Stomach (tissue), 9 donors: ENCODE data around the gene ZNRF4. TPM values are rescaled to one million over a fixed set of nuclear protein-coding genes. Genes with fewer than 3 reads are reported as not detected.

Experiments
- DNase-seq, 2 donors: peaks; one replicate each; pipeline versions ENCODE4 v3.0.0 to v3.0.0-alpha.2; 2013 to 2019
- H3K27ac ChIP-seq, 5 donors: fragments of 200-600 bp in 4 of 5; sonication (generic) in 4 of 5; one replicate each; pipeline ENCODE4 v1.5.1; 2013 to 2019; ENCODE audit warnings: mild to moderate bottlenecking in 1 of 5, moderate library complexity in 1 of 5
- H3K27me3 ChIP-seq, 3 donors: fragments of 200-600 bp; sonication (generic); one replicate each; pipeline ENCODE4 v1.5.1; 2017 to 2019; ENCODE audit warnings: mixed run types in 1 of 3
- H3K36me3 ChIP-seq, 4 donors: fragments of 200-600 bp; sonication (generic); 1 replicate in 3 of 4; 2 replicates in 1 of 4; pipeline ENCODE4 v1.5.1; 2016 to 2019
- H3K4me1 ChIP-seq, 4 donors: fragments of 200-600 bp; sonication (generic); one replicate each; pipeline ENCODE4 v1.5.1; 2016 to 2019
- H3K4me3 ChIP-seq, 4 donors: fragments of 200-600 bp; sonication (generic) in 3 of 4; one replicate each; pipeline ENCODE4 v1.5.1; 2016 to 2019; ENCODE audit warnings: mild to moderate bottlenecking in 1 of 4
- H3K9me3 ChIP-seq, 4 donors: fragments of 200-600 bp; sonication (generic); one replicate each; pipeline ENCODE4 v1.5.1; 2016 to 2019
- EP300 ChIP-seq: sonication (generic); formaldehyde crosslinking; IDR thresholded peaks from one replicate; pipeline ENCODE4 v1.6.1; 2017; ENCODE audit warnings: antibody characterized with exemption
- POLR2A ChIP-seq, 4 donors: fragments of 450-650 bp; IDR thresholded peaks; one replicate each; pipeline ENCODE4 v1.6.1; 2016; ENCODE audit warnings: antibody characterized with exemption in 4 of 4, control low read depth in 2 of 4, mild to moderate bottlenecking in 1 of 4, moderate library complexity in 1 of 4
- POLR2AphosphoS5 ChIP-seq, 3 donors: sonication (generic); formaldehyde crosslinking; IDR thresholded peaks; one replicate each; pipeline ENCODE4 v1.6.1; 2016; ENCODE audit warnings: antibody characterized with exemption in 3 of 3
- WGBS, 5 donors: extraction: QIAGEN DNeasy Blood & Tissue Kit in 3 of 5; methylation state at CpG; one replicate each; pipeline versions ENCODE4 v1.1.5 to v1.1.7; 2013 to 2018; 5-methylcytosine and 5-hydroxymethylcytosine counted together
- intact Hi-C: fragments of 100-400 bp; cut with DNase I; formaldehyde crosslinking; loops from one replicate; pipeline ENCODE4 v1.15.1; 2023; ENCODE audit warnings: low total_unique reads
- polyA plus RNA-seq, 3 donors: library from polyadenylated mRNA; stranded (reverse); fragments of 200-250 nt; gene quantifications; one replicate each; pipeline ENCODE4 v1.2.3, GENCODE V29; 2013
- total RNA-seq, 5 donors: library from RNA; depleted of rRNA; stranded (reverse); fragments of >200 nt; gene quantifications; one replicate each; pipeline versions ENCODE4 v1.1.0 to v1.2.3, GENCODE V29; 2014 to 2016
- TF ChIP-seq, protein P1 (sequence below), 7 experiments: fragments of 450-650 bp in 4 of 7; fragments of 200-600 bp in 3 of 7; sonication (generic) in 3 of 7; IDR thresholded peaks; one replicate each; pipeline ENCODE4 v1.5.1; 2016 to 2019; ENCODE audit warnings: antibody characterized with exemption in 7 of 7, control low read depth in 2 of 7, mild to moderate bottlenecking in 1 of 7
- donor health status: healthy with polysubstance abuse.
- donor health status: Bipolar disorder and iron deficiency.
- donor health status: healthy.

ZNRF4 gene
- total and polyA plus RNA-seq, 8 donors: not detected

DNA sequence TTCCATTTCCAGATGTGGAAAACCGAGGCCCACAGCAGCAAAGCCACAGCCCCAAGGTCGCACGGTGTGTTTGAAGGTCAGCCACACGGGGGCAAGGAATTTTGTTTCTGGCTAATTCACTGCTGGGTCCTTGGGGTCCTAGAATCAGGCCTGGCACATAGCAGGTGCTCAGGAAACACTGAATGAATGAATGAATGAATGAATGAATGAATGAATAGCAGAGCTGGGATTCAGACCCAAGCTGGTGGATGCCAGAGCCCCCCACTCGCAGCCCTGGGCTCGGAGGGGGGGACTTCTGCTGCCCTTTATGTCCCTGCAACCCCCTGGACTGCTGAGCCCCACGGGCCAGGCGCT lies 37.0 kb downstream of the ZNRF4 start:
- Histone ChIP-seq H3K27me3 (peaks cover 0 to 95% (median 67%) of the 10 kb centered on the region in 3 donors), H3K27ac (no peak overlapping the region), H3K36me3 (no peaks in the 10 kb centered on the region), H3K9me3 (no peaks in the 10 kb centered on the region), H3K4me1 (peaks cover 0 to 11% (median 3%) of the 10 kb centered on the region in 4 donors), H3K4me3 (no peak overlapping the region)
- DNase-seq: no peak
- TF ChIP-seq POLR2A (IDR thresholded peaks at IDR 0.05) (no peak), POLR2AphosphoS5 (IDR thresholded peaks at IDR 0.05) (no peak), EP300 (no peak)
- TF ChIP-seq, protein P1, sequence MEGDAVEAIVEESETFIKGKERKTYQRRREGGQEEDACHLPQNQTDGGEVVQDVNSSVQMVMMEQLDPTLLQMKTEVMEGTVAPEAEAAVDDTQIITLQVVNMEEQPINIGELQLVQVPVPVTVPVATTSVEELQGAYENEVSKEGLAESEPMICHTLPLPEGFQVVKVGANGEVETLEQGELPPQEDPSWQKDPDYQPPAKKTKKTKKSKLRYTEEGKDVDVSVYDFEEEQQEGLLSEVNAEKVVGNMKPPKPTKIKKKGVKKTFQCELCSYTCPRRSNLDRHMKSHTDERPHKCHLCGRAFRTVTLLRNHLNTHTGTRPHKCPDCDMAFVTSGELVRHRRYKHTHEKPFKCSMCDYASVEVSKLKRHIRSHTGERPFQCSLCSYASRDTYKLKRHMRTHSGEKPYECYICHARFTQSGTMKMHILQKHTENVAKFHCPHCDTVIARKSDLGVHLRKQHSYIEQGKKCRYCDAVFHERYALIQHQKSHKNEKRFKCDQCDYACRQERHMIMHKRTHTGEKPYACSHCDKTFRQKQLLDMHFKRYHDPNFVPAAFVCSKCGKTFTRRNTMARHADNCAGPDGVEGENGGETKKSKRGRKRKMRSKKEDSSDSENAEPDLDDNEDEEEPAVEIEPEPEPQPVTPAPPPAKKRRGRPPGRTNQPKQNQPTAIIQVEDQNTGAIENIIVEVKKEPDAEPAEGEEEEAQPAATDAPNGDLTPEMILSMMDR (IDR thresholded peaks at IDR 0.05): no peak
- intact Hi-C loops: no loop called here
- 42 to 64% (median 48%) methylated on average over 6 to 8 of the region's 8 CpGs for WGBS, 5 donors

DNA sequence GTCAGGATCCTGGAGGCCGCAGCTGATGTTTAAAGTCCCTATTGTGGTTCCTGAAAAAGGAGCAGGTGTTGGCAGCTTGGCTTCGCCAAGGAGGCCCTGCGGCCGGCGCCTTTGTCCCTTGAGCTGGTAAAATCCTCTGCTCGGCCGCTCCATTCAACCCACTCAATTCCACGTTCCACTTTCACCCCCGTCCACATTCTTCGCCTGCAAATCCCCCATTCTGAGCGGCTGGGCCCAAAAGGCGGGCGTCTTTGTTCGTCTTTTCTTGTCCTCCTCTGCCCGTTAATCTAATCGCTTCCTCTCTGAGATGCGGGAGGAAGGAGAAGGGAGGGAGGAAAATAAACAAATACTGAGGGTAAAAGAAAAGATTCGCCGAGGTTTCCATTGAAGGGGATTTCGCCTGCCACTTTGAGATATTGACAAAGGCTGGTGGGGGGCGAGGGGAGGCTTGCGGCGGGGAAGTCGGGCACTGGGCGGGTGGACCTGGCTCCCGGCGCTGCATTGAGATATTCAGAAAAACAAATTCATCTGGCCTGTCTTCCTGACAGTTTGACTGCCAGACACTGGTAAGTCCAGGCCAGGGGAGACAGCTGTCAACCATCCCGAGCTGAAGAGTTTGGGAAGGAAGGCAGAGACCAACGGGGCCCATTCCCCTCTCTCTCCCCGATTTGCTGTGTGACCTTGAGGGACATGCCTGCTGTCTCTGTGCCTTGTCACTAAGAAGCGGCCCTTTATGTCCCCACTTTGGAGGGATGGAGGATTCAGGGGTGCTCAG lies 37.6 kb downstream of the ZNRF4 start:
- Histone ChIP-seq H3K4me1 (peaks cover 0 to 11% (median 3%) of the 10 kb centered on the region in 4 donors), H3K27ac (no peak overlapping the region), H3K4me3 (no peak overlapping the region), H3K27me3 (peaks cover 0 to 98% (median 67%) of the 10 kb centered on the region in 3 donors), H3K36me3 (no peaks in the 10 kb centered on the region), H3K9me3 (no peaks in the 10 kb centered on the region)
- TF ChIP-seq, protein P1 (IDR thresholded peaks at IDR 0.05): no peak
- TF ChIP-seq POLR2AphosphoS5 (IDR thresholded peaks at IDR 0.05) (no peak), POLR2A (IDR thresholded peaks at IDR 0.05) (no peak), EP300 (no peak)
- 5 to 18% (median 9%) methylated on average over 31 of the region's 31 CpGs for WGBS, 5 donors
- intact Hi-C loops: no loop called here
- DNase-seq: no peak

DNA sequence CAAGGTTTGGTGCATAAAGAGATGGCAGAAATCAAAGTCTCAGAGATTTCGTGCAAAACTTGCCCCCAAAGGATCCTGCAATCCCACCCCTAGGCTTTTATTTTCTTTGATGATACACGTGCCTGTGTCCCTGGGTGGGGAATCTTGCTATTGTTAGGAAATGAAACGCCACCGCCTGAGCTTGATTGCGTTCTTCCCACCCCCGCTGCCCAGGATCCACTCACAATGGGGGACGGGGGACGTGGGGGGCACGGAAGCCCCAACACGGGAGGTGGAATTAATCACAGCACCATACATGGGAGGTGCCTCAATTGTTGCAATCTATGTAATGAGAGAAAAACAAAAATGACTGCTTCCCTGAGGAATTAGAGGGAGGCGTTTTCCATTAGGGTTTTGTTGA lies 39.6 kb downstream of the ZNRF4 start:
- intact Hi-C loops: no loop called here
- TF ChIP-seq EP300 (no peak), POLR2A (IDR thresholded peaks at IDR 0.05) (no peak), POLR2AphosphoS5 (IDR thresholded peaks at IDR 0.05) (no peak)
- TF ChIP-seq, protein P1 (IDR thresholded peaks at IDR 0.05): no peak
- Histone ChIP-seq H3K4me3 (no peak overlapping the region), H3K36me3 (no peaks in the 10 kb centered on the region), H3K27me3 (peaks cover 0 to 95% (median 63%) of the 10 kb centered on the region in 3 donors), H3K27ac (no peak overlapping the region), H3K4me1 (peaks cover 0 to 7% (median 3%) of the 10 kb centered on the region in 4 donors), H3K9me3 (peaks cover 0 to 7% (median 2%) of the 10 kb centered on the region in 4 donors)
- DNase-seq: no peak
- 29 to 48% (median 44%) methylated on average over 11 of the region's 11 CpGs for WGBS, 5 donors

DNA sequence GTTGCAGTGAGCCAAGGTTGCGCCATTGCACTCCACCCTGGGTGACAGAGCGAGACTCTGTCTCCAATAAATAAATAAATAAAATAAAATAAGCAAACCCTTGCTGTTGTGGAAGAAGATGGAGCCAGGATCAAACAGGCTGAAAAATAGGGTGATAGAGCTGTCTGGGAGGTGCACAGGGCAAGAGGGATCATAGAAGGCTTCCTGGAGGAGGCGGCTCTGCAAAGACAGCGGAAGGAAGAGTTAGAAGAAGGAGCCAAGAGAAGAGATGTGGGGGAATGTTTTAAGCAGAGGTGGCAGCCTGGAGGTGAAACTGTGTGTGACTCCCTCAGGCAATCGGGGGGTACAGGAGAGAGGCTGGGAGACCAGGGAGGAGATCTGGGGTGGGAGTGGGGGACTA lies 40.6 kb downstream of the ZNRF4 start:
- Histone ChIP-seq H3K36me3 (no peaks in the 10 kb centered on the region), H3K9me3 (peaks cover 0 to 11% (median 4%) of the 10 kb centered on the region in 4 donors), H3K4me1 (peaks cover 0 to 7% (median 3%) of the 10 kb centered on the region in 4 donors), H3K27me3 (peaks cover 0 to 87% (median 53%) of the 10 kb centered on the region in 3 donors), H3K4me3 (no peak overlapping the region), H3K27ac (no peak overlapping the region)
- WGBS, 5 donors: 83 to 94% (median 92%) methylated on average over 5 of the region's 5 CpGs
- DNase-seq: no peak
- TF ChIP-seq EP300: no peak
- TF ChIP-seq POLR2AphosphoS5 (IDR thresholded peaks at IDR 0.05): no peak
- TF ChIP-seq, protein P1 (IDR thresholded peaks at IDR 0.05): no peak
- no peak for TF ChIP-seq POLR2A (IDR thresholded peaks at IDR 0.05)
- intact Hi-C loops: no loop called here
